ENCODE measurements around the gene RRP12.

DNA sequence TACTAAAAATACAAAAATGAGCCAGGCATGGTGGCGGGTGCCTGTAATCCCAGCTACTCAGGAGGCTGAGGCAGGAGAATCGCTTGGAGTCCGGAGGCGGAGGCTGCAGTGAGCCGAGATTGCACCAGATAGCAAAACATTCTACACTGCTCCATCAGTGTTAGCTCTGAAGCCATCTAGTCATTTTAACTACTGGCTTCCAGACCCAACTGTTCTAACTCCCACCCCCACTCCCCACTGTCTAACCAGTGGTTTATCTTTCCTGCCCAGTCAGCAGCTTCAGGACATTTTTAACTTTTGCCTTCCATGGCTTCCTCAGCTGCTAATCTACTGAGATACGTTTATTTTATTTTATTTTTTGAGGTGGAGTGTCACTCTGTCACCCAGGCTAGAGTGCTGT is 88.2 kb downstream of the RRP12 start:
- no peak for TF ChIP-seq POLR2A (IDR thresholded peaks at IDR 0.05)
- TF ChIP-seq, protein P1, sequence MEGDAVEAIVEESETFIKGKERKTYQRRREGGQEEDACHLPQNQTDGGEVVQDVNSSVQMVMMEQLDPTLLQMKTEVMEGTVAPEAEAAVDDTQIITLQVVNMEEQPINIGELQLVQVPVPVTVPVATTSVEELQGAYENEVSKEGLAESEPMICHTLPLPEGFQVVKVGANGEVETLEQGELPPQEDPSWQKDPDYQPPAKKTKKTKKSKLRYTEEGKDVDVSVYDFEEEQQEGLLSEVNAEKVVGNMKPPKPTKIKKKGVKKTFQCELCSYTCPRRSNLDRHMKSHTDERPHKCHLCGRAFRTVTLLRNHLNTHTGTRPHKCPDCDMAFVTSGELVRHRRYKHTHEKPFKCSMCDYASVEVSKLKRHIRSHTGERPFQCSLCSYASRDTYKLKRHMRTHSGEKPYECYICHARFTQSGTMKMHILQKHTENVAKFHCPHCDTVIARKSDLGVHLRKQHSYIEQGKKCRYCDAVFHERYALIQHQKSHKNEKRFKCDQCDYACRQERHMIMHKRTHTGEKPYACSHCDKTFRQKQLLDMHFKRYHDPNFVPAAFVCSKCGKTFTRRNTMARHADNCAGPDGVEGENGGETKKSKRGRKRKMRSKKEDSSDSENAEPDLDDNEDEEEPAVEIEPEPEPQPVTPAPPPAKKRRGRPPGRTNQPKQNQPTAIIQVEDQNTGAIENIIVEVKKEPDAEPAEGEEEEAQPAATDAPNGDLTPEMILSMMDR (IDR thresholded peaks at IDR 0.05): no peak
- TF ChIP-seq POLR2AphosphoS5 (IDR thresholded peaks at IDR 0.05): no peak
